ENCODE measurements around the gene IKZF2. TPM values are rescaled to one million over a fixed set of nuclear protein-coding genes. Genes with fewer than 3 reads are reported as not detected.

IKZF2 gene
- total RNA-seq, 1 donor from 2014 or later, result 1.7 TPM

DNA sequence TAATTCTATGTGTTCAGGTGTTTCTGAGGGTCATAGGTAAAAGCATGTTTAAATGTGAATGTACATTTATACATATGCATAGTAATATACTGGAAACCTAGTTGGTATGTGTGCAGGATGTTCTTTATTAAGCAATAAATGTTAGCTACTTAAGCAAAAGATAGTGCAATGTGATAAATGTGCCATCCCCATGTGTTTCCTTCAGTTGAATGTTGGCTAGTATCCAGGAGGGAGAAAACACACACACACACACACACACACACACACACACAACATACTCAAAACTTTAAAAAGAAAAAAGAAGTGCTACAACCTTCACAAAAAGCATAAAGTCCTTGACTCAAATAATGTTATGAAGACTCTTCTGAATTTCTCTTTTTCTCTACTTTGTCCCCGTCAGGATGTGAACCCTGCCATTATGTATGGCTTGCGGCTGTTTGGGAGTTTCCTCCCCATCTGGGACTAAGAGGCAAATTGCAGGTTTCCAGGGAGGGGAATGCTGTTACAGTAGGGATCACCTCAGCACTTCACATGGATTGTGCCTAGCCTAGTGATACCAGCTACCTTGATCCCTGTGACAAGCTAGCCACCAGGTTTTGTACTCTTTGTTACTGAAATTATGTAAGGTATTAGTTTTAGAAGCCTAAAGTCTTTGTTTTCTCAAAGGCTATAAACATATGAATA, 82.6 kb downstream of the IKZF2 start:
- DNase-seq, result no peak
- Mint-ChIP-seq H3K27me3 (peaks cover 4% of the 10 kb centered on the region), H3K4me1 (no peaks in the 10 kb centered on the region), H3K4me3 (no peak overlapping the region), H3K36me3 (ENCODE audit: low read depth) (no peaks in the 10 kb centered on the region), H3K27ac (no peak overlapping the region), H3K9me3 (no peaks in the 10 kb centered on the region)
- intact Hi-C loops (cut with micrococcal nuclease), result no loop called here

DNA sequence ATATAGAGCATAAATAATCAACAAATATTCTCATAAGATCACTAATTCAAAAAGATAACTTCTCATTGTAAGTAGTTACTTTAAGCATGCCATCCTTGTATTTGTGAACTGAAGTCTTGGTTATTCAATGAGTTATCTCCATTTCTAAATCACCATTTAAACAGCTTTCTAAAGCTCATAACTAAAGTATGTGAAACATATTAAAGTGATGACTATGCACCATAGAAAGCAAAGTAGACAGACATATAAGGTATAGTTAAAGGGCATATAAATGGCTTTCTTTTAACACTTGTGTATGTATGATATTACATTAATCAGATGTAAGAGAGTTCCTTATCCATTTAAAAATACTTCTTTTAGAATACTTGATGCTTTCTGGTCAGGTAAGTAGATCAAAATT, 83.5 kb downstream of the IKZF2 start:
- Mint-ChIP-seq H3K9me3 (no peaks in the 10 kb centered on the region), H3K4me3 (no peak overlapping the region), H3K27ac (no peak overlapping the region), H3K36me3 (ENCODE audit: low read depth) (no peaks in the 10 kb centered on the region), H3K4me1 (no peaks in the 10 kb centered on the region), H3K27me3 (peaks cover 4% of the 10 kb centered on the region)
- intact Hi-C loops (cut with micrococcal nuclease), result no loop called here
- no peak for DNase-seq

DNA sequence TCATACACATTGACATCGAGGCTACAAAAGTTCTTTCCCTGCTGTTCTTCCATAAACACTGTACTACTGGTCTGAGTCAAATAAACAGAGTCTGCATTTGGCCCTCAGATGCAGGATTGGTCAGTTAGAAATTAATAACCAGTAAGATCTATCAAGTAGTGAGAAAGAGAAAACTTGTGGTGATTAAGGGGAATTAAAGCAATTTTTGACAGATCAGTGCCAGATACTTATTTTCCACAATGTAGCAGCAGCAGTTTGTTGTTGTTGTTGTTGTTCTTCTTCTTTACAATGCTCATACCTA, 85.0 kb downstream of the IKZF2 start:
- intact Hi-C loops (cut with micrococcal nuclease), result no loop called here
- no peaks in the 10 kb centered on the region for H3K9me3 Mint-ChIP-seq
- no peak overlapping the region for H3K27ac Mint-ChIP-seq
- DNase-seq, result no peak
- no peak overlapping the region for H3K4me3 Mint-ChIP-seq
- no peaks in the 10 kb centered on the region for H3K36me3 Mint-ChIP-seq (ENCODE audit: low read depth)
- no peaks in the 10 kb centered on the region for H3K4me1 Mint-ChIP-seq
- H3K27me3 Mint-ChIP-seq, result peaks cover 4% of the 10 kb centered on the region

DNA sequence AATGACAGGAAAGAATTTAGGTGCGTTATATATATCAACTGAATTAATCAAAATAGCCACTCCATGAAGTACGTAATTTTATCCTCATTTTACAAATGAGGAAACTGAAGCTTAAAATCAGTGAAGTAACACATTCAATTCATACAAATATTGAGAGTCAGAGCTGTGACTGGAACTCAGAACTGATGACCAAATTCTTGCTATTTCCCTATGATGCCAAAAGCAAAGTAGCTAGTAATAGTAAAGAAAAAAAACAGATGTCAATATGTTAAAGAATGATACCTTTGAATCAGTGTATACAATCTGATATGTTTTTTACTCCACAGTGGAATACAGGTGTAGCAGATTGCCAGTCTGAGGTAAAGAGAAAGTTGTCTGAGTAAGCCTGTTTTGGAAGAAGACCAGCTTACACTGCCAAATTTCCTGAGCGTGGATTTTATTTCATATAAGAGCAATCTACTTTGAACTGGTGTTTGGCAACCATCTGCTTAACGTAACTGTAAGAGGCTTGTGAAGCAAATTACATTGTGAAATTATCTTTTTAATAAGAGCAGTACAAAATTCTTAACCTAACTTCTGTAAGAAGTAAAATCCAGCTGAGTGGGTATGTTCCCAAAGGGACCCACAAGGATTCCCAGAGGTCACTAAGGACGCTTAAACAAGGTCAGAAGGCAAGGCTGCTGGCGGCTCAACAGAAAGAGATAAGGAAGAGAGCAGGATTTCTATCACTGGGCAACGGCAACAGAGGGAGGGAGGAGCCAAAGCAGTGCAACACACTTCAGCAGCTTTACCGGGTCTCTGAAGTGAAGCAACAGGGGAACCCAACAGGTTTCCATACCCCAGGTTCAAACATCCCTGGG, 85.6 kb downstream of the IKZF2 start:
- Mint-ChIP-seq H3K36me3 (ENCODE audit: low read depth) (no peaks in the 10 kb centered on the region), H3K27me3 (peaks cover 4% of the 10 kb centered on the region), H3K9me3 (no peaks in the 10 kb centered on the region), H3K4me3 (no peak overlapping the region), H3K27ac (no peak overlapping the region), H3K4me1 (no peaks in the 10 kb centered on the region)
- intact Hi-C loops (cut with micrococcal nuclease), result no loop called here
- no peak for DNase-seq

DNA sequence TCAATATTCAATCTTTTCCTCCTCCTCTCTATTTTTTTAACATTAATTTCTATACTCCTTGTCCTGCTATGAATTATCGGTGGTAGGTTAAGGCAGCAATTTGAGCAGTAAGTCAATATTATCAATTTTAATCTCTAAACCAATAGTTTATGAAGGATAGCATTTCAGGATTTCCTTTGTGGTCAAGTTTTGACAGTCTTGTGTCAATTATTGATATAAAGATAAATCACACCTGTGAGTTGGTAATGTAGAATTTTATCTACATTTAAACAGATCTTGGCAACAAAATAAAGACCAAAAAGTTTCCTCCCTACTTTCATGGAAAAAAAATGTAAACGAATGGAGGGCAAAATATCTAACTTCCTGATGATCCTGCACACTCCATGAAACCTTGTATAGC, 87.3 kb downstream of the IKZF2 start:
- no peak overlapping the region for H3K27ac Mint-ChIP-seq
- DNase-seq, result no peak
- intact Hi-C loops (cut with micrococcal nuclease), result no loop called here
- no peaks in the 10 kb centered on the region for H3K4me1 Mint-ChIP-seq
- H3K9me3 Mint-ChIP-seq, result no peaks in the 10 kb centered on the region
- no peaks in the 10 kb centered on the region for H3K27me3 Mint-ChIP-seq
- H3K36me3 Mint-ChIP-seq (ENCODE audit: low read depth), result no peaks in the 10 kb centered on the region
- no peak overlapping the region for H3K4me3 Mint-ChIP-seq

DNA sequence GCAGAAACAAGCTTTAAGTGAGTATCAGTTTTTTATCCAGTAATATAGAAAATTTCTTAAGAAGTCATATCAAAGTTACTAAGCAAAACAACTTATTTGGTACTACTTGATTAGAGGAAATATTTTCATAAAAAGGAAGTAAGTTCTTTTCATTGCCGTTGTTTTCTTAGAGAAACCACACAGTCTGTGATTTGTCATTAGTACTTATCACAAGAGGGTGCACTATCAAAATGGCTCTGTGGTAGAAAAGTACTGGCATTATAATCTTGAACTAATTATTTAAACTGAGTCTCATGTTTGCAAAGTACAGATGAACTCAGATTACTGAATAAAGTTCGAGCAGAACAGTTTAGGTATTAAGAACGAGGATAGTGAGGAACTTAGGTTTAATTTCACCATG, 93.4 kb downstream of the IKZF2 start:
- intact Hi-C loops (cut with micrococcal nuclease), result no loop called here
- no peak for DNase-seq
- H3K36me3 Mint-ChIP-seq (ENCODE audit: low read depth), result no peaks in the 10 kb centered on the region
- no peaks in the 10 kb centered on the region for H3K9me3 Mint-ChIP-seq
- no peak overlapping the region for H3K27ac Mint-ChIP-seq
- H3K4me1 Mint-ChIP-seq, result no peaks in the 10 kb centered on the region
- H3K27me3 Mint-ChIP-seq, result no peaks in the 10 kb centered on the region
- no peak overlapping the region for H3K4me3 Mint-ChIP-seq

DNA sequence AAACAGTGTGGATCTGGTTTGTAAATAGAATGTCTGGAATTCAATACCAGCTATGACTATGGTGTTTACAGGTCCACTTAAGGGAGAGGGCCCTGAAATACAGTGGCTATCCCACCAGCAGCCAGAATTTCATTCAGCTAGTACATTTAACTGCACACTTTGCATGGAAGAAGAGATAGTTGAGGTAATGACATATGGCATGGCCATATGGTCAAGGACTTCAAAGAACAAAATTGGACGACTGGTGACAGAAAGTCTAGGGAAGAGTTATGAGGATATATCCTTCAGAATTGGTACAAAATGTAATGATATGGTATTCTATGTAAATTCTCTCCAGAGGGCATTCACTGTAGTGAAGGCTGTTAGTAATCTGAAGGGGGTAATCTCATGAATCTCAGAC, 105.0 kb downstream of the IKZF2 start:
- no peaks in the 10 kb centered on the region for H3K9me3 Mint-ChIP-seq

DNA sequence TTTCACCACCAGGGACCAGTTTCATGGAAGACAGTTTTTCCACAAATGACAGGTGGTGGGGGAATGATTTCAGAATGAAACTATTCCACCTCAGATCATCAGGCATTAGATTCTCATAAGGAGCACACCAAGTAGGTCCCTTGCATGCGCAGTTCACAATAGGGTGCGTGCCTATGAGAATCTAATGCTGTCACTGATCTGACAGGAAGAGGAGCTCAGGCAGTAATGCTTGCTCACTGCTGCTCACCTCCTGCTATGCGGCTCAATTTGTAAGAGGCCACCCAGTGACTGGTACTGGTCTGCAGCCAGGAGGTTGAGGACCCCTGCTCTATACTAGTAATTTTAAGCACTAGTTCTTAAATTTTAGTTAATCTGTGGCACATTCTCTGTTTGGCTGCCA, 107.8 kb downstream of the IKZF2 start:
- intact Hi-C loops (cut with micrococcal nuclease), result no loop called here
- Mint-ChIP-seq H3K4me3 (no peak overlapping the region), H3K27ac (no peak overlapping the region)

More for the DNA sequence above, 105.0 kb downstream of the IKZF2 start:
- intact Hi-C loops (cut with micrococcal nuclease), result no loop called here
- no peak overlapping the region for H3K4me3 Mint-ChIP-seq
- H3K27ac Mint-ChIP-seq, result no peak overlapping the region
- no peaks in the 10 kb centered on the region for H3K4me1 Mint-ChIP-seq
- DNase-seq, result no peak
- H3K36me3 Mint-ChIP-seq (ENCODE audit: low read depth), result no peaks in the 10 kb centered on the region
- H3K27me3 Mint-ChIP-seq, result no peaks in the 10 kb centered on the region

DNA sequence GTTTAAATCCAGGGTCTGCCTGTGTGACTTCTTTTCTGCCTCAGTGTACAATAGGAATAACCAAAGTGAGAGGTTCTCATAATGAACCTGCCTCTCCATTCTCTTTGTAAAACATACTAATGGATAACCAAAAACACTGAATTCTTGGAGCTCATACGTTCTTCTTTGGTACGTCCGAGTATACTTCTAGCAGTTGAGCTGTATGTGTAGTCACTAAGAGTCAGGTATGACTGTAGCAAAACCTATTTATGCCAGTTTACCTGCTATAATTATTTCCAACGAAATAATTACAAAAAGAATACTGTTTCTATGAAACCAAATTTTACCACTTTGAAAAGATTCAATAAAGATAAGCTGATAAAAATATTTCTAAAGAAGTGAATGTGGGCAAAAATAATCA, 109.2 kb downstream of the IKZF2 start:
- no peak overlapping the region for H3K27ac Mint-ChIP-seq
- DNase-seq, result no peak
- no peaks in the 10 kb centered on the region for H3K4me1 Mint-ChIP-seq
- no peaks in the 10 kb centered on the region for H3K9me3 Mint-ChIP-seq
- H3K27me3 Mint-ChIP-seq, result peaks cover 3% of the 10 kb centered on the region
- H3K36me3 Mint-ChIP-seq (ENCODE audit: low read depth), result no peaks in the 10 kb centered on the region
- intact Hi-C loops (cut with micrococcal nuclease), result no loop called here
- no peak overlapping the region for H3K4me3 Mint-ChIP-seq

More for the DNA sequence above, 107.8 kb downstream of the IKZF2 start:
- Mint-ChIP-seq H3K4me1 (no peaks in the 10 kb centered on the region), H3K9me3 (no peaks in the 10 kb centered on the region), H3K27me3 (no peaks in the 10 kb centered on the region), H3K36me3 (ENCODE audit: low read depth) (no peaks in the 10 kb centered on the region)
- no peak for DNase-seq

DNA sequence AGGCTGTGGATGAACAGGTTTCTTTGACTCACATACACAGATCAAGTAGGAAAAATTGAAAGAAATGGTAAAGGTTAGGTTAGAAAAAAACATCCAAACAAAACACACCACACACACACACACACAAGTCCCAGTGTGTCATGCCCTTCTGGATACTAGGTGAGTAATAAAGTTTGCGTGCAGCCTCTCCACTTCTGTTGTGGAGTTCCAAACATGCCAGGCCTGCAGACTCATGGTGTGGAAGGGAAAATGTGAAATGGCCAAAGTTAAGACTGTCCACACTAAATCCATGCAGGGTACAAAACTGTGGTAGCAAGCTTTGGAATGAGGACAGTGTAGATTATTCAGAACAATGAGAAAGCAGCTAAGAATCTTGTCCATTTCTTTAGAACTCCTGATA, 114.6 kb downstream of the IKZF2 start:
- Mint-ChIP-seq H3K27me3 (peaks cover 6% of the 10 kb centered on the region), H3K4me1 (peaks cover 7% of the 10 kb centered on the region), H3K4me3 (no peak overlapping the region), H3K36me3 (ENCODE audit: low read depth) (no peaks in the 10 kb centered on the region), H3K27ac (no peak overlapping the region), H3K9me3 (no peaks in the 10 kb centered on the region)
- no peak for DNase-seq
- intact Hi-C loops (cut with micrococcal nuclease), result no loop called here

DNA sequence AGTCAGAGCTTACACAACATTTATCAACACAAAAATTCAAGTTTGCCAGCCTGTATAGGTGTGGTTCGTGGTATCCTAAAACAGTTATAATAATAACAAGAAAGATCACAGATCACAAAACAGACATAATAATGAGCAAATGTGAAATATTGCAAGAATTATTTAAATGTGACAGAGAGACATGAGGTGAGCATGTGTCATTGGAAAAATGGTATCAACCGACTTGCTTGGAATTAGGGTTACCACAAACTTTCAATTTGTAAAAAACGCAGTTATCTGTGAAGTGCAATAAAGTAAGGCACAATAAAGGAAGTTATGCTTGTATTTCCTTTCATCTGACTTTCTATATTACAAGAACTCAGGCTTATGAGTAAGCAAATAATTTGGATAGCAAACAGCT, 116.8 kb downstream of the IKZF2 start:
- Mint-ChIP-seq H3K9me3 (no peaks in the 10 kb centered on the region), H3K4me1 (peaks cover 7% of the 10 kb centered on the region), H3K27ac (no peak overlapping the region), H3K4me3 (no peak overlapping the region), H3K27me3 (peaks cover 6% of the 10 kb centered on the region), H3K36me3 (ENCODE audit: low read depth) (no peaks in the 10 kb centered on the region)
- no peak for DNase-seq
- intact Hi-C loops (cut with micrococcal nuclease), result no loop called here

DNA sequence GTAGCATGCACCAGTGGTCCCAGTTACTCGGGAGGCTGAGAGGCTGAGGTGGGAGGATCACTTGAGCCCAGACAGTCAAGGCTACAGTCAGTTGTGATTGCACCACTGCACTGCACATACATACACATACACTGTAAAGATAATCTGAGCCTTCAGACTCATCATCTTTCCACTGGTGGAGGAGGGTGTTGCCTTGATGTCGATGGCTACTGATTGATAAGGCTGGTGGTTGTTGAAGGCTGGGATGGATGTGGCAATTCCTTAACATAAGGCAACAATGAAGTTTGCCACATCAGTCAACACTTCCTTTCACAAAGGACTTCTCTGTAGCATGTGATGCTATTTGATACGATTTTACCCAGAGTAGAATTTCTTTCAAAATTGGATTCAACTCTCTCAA, 118.8 kb downstream of the IKZF2 start:
- peaks cover 7% of the 10 kb centered on the region for H3K27me3 Mint-ChIP-seq
- no peak overlapping the region for H3K4me3 Mint-ChIP-seq
- H3K27ac Mint-ChIP-seq, result no peak overlapping the region
- intact Hi-C loops (cut with micrococcal nuclease), result no loop called here
- no peaks in the 10 kb centered on the region for H3K9me3 Mint-ChIP-seq
- DNase-seq, result no peak
- no peaks in the 10 kb centered on the region for H3K36me3 Mint-ChIP-seq (ENCODE audit: low read depth)
- H3K4me1 Mint-ChIP-seq, result peaks cover 7% of the 10 kb centered on the region

DNA sequence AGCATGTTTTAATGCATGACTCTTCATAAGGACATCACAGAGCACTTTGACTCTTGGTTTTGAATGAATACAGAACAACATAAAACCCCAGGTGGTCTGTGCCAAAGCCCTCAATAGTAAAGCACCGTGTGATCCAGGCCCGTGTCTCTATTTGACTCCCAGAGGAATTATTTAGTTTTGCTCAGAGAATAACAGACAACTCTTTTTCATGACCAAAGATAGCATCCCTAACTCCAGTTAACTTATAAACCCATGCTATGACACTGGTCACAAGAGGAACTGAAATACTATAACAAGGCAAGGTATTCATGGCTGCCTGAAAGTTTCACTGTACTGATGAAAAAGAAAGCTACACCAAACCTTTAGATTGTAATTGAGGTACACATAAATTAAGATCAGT, 128.4 kb downstream of the IKZF2 start:
- Mint-ChIP-seq H3K27me3 (peaks cover 15% of the 10 kb centered on the region), H3K36me3 (ENCODE audit: low read depth) (no peaks in the 10 kb centered on the region), H3K4me3 (no peak overlapping the region), H3K27ac (no peak overlapping the region), H3K9me3 (no peaks in the 10 kb centered on the region), H3K4me1 (peaks cover 2% of the 10 kb centered on the region)
- intact Hi-C loops (cut with micrococcal nuclease), result loop anchor here (1.0 to 2.0 kb wide), 2 partner anchors 96 to 128 kb away; partner anchors contain the start of gene IKZF2
- DNase-seq, result no peak

DNA sequence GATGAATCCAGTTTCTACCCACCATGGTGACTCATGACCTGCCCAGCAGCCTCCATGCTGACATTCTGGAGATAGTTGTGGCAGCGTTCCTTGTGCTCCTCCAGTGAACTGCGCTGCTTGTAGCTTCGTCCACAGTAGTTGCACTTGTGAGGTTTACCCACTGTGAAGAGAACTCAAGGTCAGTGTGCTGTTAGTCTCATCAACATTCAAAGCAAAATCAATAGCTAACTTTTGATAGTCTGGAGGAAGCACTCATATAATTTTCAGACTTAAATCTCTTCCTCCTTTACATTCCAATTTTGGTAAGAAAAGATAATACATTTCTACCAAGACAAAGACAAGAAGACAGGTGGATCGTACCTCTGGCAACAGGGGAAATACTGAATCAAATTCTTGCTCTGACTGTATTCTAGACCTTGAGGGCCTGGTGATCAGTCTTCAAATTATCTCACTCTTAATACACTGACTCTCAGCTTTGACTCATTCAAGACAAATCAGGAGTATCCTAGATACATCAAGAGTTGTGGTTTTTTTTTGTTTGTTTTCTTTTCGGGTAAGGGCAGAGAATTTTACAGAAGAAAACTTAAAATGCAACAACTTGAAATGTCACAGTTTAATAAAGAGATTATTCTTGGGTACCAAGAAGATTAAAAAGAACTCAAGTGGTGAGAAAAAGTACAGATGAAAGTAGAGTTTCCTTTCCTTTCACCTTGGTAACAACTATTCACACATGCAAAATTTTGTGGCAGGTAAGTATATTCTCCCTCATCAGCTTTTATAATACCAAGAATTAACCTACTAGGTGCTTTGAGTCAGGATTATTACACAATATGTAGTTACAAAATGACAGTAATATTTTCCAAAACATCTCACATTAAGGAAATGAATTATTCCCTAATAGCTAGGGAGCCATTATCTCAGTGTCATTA, 129.2 kb downstream of the IKZF2 start:
- intact Hi-C loops (cut with micrococcal nuclease), result loop anchor here (1.0 to 2.0 kb wide), 2 partner anchors 97 to 129 kb away; partner anchors contain the start of gene IKZF2
- peak overlapping the region; percentile 22 for H3K27ac Mint-ChIP-seq
- H3K4me3 Mint-ChIP-seq, result no peak overlapping the region
- DNase-seq, result no peak
- peaks cover 4% of the 10 kb centered on the region for H3K9me3 Mint-ChIP-seq
- peaks cover 5% of the 10 kb centered on the region for H3K4me1 Mint-ChIP-seq
- no peaks in the 10 kb centered on the region for H3K36me3 Mint-ChIP-seq (ENCODE audit: low read depth)
- peaks cover 19% of the 10 kb centered on the region for H3K27me3 Mint-ChIP-seq

Measured in activated CD4-positive, alpha-beta T cell treated with anti-CD3 and anti-CD28 coated beads, Interleukin-2, amount 10 ng/mL, durations not matched to agents 24 days and 14 days (primary cell).